Measurements from ENCODE around the gene NRCAM. TPM values are rescaled to one million over a fixed set of nuclear protein-coding genes. Genes with fewer than 3 reads are reported as not detected.

The NRCAM gene
- total RNA-seq, 1 donor from 2014 or later, result 0.14 TPM

DNA sequence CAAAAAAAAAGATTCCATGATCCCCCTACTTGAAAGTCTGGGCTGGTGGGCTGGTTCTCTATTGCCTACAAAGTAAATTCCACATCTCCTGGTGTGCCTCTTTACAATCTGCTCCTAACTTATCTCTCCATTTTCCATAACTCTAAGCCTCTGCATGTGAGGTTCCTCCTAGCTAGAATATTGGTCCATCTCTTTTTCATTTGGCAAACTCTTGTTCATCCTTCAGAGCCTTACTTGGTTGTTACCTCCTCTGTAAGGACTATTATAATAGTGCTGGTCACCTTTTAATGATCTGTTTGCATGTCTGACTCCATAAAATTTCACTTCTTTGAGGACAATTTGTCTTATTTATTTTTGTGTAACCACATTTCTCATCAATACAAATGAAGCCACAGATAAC, 1.6 kb upstream of the NRCAM start:
- Histone ChIP-seq H3K27me3 (ENCODE audit: low read depth) (peaks cover 70% of the 10 kb centered on the region), H3K4me3 (no peak overlapping the region), H3K4me1 (peaks cover 26% of the 10 kb centered on the region), H3K9me3 (replicated peaks) (no peaks in the 10 kb centered on the region), H3K36me3 (no peaks in the 10 kb centered on the region), H3K27ac (replicated peaks) (no peak overlapping the region)
- no peak for DNase-seq
- TF ChIP-seq, protein P1, sequence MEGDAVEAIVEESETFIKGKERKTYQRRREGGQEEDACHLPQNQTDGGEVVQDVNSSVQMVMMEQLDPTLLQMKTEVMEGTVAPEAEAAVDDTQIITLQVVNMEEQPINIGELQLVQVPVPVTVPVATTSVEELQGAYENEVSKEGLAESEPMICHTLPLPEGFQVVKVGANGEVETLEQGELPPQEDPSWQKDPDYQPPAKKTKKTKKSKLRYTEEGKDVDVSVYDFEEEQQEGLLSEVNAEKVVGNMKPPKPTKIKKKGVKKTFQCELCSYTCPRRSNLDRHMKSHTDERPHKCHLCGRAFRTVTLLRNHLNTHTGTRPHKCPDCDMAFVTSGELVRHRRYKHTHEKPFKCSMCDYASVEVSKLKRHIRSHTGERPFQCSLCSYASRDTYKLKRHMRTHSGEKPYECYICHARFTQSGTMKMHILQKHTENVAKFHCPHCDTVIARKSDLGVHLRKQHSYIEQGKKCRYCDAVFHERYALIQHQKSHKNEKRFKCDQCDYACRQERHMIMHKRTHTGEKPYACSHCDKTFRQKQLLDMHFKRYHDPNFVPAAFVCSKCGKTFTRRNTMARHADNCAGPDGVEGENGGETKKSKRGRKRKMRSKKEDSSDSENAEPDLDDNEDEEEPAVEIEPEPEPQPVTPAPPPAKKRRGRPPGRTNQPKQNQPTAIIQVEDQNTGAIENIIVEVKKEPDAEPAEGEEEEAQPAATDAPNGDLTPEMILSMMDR (IDR thresholded peaks at IDR 0.05; ENCODE audit: borderline replicate concordance), result no peak
- intact Hi-C loops (cut with micrococcal nuclease), result no loop called here

DNA sequence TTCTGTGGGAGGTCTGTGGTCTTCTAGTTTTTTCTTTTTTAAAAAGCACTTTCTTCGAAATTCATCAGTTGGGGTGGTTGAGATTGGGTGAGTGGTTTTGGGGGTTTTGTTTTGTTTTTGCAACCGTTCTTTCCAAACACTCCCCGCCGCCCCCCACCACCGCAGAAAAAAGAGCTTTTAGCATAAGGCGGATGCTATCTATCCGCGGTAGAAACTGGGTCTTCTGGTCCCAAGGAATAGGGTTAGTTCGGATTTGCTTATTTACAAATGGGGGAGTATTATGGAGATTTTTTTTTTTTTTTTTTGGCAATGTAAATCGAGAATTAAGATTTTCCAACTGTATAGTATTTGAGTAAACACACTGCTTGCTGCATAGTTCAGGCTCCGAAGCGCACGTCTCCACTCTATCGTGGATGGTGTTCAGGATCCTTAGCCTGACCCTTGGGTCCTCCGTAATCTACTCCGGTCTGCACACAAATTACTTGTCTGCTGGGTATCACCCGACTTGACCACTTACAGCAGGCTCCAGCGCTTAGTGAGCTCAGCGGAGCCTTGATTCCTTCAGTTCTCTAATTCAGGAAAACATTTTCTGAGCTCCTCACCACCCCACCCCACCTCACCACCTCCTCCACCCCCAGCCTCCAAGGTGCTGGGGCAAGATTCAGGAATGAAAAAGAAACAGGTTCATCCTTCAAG, 757 bp upstream of the NRCAM start:
- no peak overlapping the region for H3K27ac ChIP-seq (replicated peaks)
- peaks cover 26% of the 10 kb centered on the region for H3K4me1 ChIP-seq
- no peaks in the 10 kb centered on the region for H3K36me3 ChIP-seq
- no peak for DNase-seq
- no peaks in the 10 kb centered on the region for H3K9me3 ChIP-seq (replicated peaks)
- intact Hi-C loops (cut with micrococcal nuclease), result no loop called here
- peaks cover 79% of the 10 kb centered on the region for H3K27me3 ChIP-seq (ENCODE audit: low read depth)
- H3K4me3 ChIP-seq, result peak overlapping the region; percentile 67
- TF ChIP-seq, protein P1 (IDR thresholded peaks at IDR 0.05; ENCODE audit: borderline replicate concordance), result no peak

GRCh38 chr7:108455551-108455997, 662 bp downstream of the NRCAM start:
- Histone ChIP-seq H3K4me1 (peaks cover 26% of the 10 kb centered on the region), H3K27me3 (ENCODE audit: low read depth) (peaks cover 93% of the 10 kb centered on the region), H3K4me3 (peak overlapping the region; percentile 67), H3K27ac (replicated peaks) (no peak overlapping the region), H3K36me3 (no peaks in the 10 kb centered on the region), H3K9me3 (replicated peaks) (no peaks in the 10 kb centered on the region)
- TF ChIP-seq, protein P1 (IDR thresholded peaks at IDR 0.05; ENCODE audit: borderline replicate concordance), result no peak
- DNase-seq, result no peak
- intact Hi-C loops (cut with micrococcal nuclease), result no loop called here

DNA sequence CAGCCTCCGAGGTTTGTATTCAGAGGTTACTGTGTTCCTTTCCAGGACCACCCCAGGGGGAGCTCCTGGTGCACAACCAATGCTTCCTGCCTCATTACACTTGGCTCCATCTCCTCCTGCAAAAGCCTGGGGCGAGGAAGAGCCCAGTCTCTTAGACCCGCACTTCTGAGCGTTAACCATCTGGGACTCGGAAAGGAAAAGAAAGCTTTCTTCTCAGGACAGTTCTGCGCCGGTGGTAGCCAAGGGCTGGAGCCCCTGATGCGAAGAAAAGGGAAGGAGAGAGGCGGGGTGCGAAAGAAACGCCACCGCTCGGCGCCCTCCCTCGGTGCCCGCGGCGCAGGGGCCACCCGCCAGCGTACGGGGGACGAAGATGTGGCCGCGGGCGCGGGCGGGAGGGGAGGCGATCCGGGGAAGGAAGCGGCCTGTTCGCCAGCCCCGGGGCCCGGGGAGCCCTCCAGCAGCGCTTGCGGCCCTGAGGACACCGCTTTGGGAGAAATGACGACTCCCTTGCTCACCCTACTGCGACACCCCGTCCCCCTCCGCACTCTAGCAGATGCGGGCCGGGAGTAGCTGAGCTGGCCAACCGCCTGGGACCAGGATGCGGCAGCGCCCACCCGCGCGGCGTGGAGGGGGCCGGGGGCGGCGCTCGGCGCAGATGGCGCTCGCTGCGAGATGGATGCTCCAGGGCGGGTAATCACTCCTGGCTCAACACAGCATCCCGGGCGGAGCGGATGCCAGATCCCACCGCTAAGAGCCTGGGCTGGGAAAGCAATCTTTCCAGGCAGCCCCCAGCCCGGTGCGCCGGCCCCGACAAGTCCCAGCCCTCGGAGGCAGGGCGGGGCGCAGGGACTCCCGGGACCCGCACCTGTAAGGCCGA, 1.3 kb downstream of the NRCAM start:
- Histone ChIP-seq H3K27ac (replicated peaks) (no peak overlapping the region), H3K4me3 (peak overlapping the region; percentile 67), H3K4me1 (peaks cover 26% of the 10 kb centered on the region), H3K9me3 (replicated peaks) (no peaks in the 10 kb centered on the region), H3K27me3 (ENCODE audit: low read depth) (peaks cover 99% of the 10 kb centered on the region), H3K36me3 (no peaks in the 10 kb centered on the region)
- DNase-seq, result no peak
- intact Hi-C loops (cut with micrococcal nuclease), result no loop called here
- TF ChIP-seq, protein P1 (IDR thresholded peaks at IDR 0.05; ENCODE audit: borderline replicate concordance), result no peak

GRCh38 chr7:108454317-108454673, 1.9 kb downstream of the NRCAM start:
- peaks cover 100% of the 10 kb centered on the region for H3K27me3 ChIP-seq (ENCODE audit: low read depth)
- intact Hi-C loops (cut with micrococcal nuclease), result no loop called here
- TF ChIP-seq, protein P1 (IDR thresholded peaks at IDR 0.05; ENCODE audit: borderline replicate concordance), result no peak
- H3K4me3 ChIP-seq, result peak overlapping the region; percentile 67
- no peaks in the 10 kb centered on the region for H3K36me3 ChIP-seq
- H3K4me1 ChIP-seq, result peaks cover 26% of the 10 kb centered on the region
- DNase-seq, result no peak
- H3K9me3 ChIP-seq (replicated peaks), result no peaks in the 10 kb centered on the region
- H3K27ac ChIP-seq (replicated peaks), result no peak overlapping the region
